HG03432 (cell line): ENCODE results near the gene SOX13.
"Not testable (repeated sequence)": the region's sequence is repeated elsewhere in the genome, so short reads cannot be mapped to it uniquely, and the experiment has no call there.

Experiments used
- ATAC-seq: cut with Tn5 transposase; IDR thresholded peaks from one replicate; pipeline ENCODE4 v1.9.1; 2021; ENCODE audit warnings: mild to moderate bottlenecking, moderate library complexity; ENCODE audit not compliant: unreplicated experiment

The SOX13 gene

DNA sequence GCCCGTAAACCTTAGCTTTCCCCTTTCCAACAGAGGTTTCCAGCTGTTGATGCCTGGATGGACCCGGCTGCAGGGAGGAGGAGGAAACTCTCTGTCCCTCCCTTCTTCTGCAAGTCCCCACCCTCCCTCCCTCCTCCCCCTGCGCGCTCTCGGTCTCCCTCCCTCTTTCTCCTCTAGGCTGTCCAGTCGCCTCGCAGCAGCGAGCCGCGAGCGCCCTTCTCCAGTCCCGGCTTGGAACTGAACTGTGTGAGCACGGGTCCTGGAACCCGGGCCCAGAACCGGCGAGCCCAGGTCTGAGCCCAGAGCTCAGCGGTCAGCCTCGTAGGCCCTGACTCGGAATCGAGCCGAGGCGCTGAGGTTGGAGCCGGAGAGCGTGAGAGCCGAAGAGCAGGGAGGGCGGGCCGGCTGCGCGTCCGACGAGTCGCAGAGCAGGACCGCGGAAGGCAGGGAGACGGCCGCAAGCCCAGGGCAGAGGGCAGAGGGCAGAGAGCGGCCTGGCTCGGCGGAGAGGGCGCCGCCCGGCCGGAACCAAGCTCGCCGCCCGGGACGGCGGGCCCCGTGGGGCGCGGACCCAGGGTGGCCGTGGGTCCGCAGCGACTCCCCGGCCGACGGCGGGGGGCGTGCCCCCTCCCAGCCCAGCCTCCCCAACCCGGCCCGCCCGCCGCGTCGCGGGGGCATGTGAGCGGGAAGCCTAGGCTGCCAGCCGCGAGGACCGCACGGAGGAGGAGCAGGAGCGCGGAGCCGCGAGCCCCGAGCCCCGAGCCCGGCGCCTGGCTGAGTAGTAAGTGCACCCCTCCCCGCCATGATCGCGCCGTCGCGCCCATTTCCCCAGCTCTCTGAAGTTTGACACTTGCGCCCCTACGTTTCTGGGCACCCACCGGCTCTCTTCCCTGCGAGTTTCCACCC, at the start of gene SOX13:
SOX13 (plus strand) TSS at position 185 of the 906 bp plus-strand sequence. CDS start 39,801 bp downstream, outside the sequence.
- ATAC-seq = no peak

GRCh38 chr1:204025917-204026707, 46.8 kb upstream of the SOX13 start:
- ATAC-seq = no peak

DNA sequence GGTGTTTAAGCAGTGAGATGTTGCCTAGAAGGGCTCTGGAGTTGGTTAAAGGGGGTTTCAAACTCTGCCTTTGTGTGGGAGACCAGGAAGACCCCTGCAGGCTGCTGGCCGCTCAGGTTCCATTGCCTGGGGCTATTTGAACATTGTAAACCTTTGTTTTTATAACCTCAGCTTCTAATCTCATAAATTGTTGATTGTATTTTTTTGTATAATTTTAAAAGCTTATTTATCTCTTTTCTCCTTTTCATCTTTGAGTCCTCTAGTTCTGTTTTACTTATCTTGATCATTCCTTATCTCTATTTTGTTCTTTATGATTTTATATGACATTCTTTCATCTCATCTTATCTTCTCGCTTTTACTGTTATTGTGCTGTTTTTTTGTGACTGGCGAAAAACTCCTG, 45.5 kb upstream of the SOX13 start:
- ATAC-seq = no peak

- ATAC-seq = no peak
Observed at GRCh38 chr1:204029016-204029415, 43.9 kb upstream of the SOX13 start.

DNA sequence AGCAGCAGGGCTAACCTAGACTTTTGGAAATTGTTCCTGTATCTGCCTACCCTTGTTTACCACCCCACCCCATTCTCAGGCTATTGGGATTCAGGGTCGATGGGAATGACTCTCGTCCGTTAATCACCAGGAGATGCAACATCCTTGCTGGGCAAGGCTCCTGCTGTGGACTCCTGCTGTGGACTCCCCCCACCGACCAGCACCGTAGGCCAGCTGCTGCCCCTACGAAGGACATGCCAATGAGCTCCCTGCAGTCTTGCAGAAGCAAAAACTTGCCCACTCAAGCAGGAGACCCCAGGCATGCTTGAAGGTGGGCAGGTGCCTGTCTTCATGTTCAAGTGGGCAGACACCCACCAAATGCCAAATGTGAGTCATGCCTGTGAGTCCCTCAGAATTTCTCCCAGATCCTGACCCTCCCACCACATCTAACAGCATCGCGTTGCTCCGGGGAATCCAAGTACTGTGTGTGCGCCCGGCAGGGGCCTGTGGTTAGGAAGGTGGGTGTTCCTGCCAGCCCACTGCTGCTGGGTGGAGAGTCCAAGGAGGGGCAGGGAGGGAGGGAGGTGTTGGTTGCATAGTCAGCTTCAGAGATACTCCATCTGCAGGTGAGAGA, 41.7 kb upstream of the SOX13 start:
- no peak for ATAC-seq

- ATAC-seq = no peak
Observed at GRCh38 chr1:204032642-204033235, 40.2 kb upstream of the SOX13 start.

DNA sequence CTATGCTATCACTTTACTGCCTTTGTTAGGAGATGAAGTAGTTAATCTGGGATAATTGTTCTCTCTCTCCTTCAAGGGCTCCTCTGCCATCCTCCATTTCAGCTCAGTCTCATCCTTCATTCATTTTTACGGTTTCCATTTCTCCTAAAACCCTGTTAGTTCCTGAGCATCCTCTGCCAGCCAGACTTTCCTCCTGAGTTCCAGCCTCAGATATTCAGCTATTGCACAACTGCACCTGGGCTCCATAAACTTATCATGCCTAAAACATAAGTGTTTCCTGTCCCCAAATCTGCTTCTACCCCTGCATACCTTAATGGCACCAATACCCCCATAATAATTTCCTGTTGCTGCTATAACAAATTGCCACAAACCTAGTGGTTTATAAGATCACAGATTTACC, 39.6 kb upstream of the SOX13 start:
- no peak for ATAC-seq

DNA sequence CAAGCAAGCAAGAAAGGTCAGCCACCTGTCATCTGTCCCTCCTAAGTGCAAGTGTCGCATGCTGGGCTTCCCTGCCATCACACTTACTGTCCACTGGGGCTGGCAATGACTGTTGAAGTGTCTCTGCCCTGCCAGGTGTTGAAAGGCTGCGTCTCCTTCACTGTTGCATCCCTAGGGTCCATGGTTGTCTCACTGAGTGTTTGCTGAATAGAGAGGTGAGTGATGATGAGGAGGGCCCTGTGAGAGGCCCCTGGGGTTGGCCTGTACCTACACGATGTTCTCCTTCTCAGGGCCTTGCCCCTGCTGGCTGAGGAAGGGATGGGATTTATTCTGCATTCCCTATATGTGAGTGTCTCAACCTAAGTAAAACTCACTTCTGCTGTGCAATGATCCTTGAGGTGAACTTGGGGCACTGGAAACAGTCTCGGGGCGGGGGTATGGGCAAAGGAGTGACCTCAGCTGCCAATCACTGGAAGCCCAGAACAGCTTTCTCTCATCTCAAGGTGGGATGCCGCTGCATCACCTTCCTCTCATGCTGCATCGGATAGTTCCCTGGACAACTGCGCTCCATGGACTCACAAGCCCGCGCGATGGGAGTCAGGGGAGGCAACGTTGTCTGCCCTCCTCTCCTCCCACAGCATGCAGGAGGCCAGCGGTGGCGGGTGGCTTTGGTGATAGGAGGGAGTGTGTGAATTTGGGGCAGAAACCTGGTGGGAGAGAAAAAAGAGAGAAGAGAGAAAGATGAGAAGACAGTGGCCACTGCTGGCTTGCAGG, 35.8 kb upstream of the SOX13 start:
- ATAC-seq = no peak

DNA sequence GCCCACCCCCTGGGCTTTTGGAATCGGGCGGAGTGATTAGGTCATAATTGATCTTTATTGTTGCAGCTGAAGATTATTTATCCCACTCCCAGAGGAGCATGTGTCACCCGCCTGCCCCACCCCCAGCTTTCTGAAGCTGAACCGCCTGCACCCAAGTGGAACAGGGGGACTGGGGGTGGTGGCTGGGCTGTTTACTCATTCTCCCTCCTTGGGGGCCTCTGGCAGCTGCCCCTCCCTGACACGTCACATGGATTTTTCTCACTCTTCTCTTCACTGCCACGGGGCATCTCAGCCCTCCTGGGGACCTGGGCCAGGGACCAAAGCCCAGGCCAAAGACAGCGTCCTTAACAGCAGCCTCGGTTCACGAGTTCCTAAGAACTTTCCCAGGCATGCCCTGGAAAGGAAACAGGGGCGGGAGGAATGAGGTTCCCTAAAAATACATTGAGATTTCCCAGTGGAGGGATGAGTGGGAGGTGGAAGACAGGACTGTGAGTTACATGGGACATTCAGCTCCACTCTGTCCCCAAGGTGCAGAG, 31.6 kb upstream of the SOX13 start:
- ATAC-seq = no peak

GRCh38 chr1:204041803-204042505, 31.0 kb upstream of the SOX13 start:
- no peak for ATAC-seq

GRCh38 chr1:204042516-204042915, 30.4 kb upstream of the SOX13 start:
- no peak for ATAC-seq

DNA sequence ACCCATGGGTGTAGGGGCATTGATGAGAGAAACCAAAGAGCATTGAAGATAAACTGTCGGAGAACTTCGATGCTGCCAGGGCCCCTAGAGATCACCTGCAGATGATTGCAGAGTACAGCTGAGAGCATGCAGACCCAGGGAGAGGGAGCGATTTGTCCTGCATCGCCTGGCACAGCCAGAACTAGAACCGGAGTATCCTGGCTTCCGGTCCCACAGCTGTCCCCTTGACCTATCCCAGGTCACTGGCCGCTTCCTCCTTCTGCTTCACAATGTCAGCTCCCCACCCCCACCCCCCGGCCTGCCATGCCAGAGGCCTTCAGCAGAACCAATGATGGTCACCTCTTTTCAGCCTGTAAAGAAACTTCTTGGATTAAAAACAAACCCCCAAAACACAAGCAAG, 29.2 kb upstream of the SOX13 start:
- ATAC-seq = no peak

- no peak for ATAC-seq
Observed at GRCh38 chr1:204044448-204044847, 28.5 kb upstream of the SOX13 start.

DNA sequence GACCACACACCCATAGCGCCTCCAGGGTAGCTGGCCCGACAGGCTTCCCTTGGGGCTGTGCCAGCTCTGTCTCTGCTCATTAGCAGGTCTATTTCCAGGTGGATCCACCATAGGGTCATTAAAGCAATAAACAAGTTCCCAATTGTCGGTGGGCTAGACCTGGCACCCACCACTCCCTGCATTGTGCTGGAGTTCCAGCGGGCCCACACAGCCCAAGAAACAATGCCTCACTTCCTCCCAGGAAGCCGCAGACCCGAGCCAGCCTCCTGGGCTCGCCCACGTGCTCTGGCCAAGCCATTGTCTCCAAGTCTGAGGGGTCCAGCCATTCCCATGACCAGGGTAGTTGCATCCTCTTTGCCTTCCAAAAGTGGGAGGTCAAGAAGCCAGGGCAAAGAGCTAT, 27.5 kb upstream of the SOX13 start:
- no peak for ATAC-seq

GRCh38 chr1:204046346-204046745, 26.6 kb upstream of the SOX13 start:
- ATAC-seq = no peak

DNA sequence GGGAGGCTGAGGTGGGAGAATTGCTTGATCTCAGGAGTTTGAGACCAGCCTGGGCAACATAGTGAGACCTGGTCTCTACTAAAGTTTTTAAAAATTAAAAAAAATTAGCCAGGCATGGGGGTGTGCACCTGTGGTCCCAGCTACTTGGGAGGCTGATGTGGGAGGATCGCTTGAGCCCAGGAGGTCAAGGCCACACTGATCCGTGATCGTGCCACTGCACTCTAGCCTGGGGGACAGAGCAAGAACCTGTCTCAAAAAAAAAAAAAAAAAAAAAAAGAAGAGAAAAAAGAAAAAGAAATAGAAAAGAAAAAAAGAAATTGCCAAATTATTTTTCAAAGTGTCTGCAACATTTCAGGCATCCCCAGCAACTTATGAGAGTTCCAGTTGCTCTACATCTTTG, 24.1 kb upstream of the SOX13 start:
- not testable (repeated sequence) for ATAC-seq

DNA sequence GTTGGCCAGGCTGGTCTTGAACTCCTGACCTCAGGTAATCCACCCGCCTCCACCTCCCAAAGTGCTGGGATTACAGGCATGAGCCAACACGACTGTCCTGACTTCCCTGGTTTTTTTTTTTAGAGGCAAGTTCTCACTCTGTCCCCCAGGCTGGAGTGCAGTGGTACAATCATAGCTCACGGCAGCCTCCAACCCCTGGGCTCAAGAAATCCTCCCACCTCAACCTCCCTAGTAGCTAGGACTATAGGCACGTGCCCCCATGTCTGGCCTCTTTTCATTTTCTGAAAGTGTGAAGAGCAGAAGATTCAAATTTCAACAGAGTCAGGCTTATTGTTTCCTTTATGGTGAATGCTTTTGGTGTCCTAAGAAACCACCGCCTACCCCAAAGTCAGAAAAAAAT, 21.7 kb upstream of the SOX13 start:
- no peak for ATAC-seq

GRCh38 chr1:204051718-204052117, 21.2 kb upstream of the SOX13 start:
- ATAC-seq = no peak

- ATAC-seq = no peak
Observed at GRCh38 chr1:204053893-204054292, 19.0 kb upstream of the SOX13 start.

GRCh38 chr1:204059970-204060369, 12.9 kb upstream of the SOX13 start:
- no peak for ATAC-seq
